Neuronal stem cell (in vitro differentiated cells): ENCODE data around the gene TSHZ2.
A peak's percentile ranks its signal among the peaks of the same experiment; 100 is the strongest.

Source experiments
- DNase-seq: peaks from one replicate; pipeline ENCODE4 v3.0.0-alpha.2; 2013; ENCODE audit warnings: low spot score
- H2AFZ ChIP-seq: one replicate; pipeline ENCODE4 v1.6.1; 2013; ENCODE audit warnings: mild to moderate bottlenecking, low read length, inconsistent platforms
- H2AK5ac ChIP-seq: 2 replicates; pipeline ENCODE4 v1.6.1; 2013; ENCODE audit warnings: low read depth, mild to moderate bottlenecking, inconsistent platforms, low read length, moderate library complexity, mixed read lengths
- H2BK120ac ChIP-seq: 2 replicates; pipeline ENCODE4 v1.6.1; 2013; ENCODE audit warnings: low read depth, mild to moderate bottlenecking, inconsistent platforms, low read length, moderate library complexity, mixed read lengths
- H2BK12ac ChIP-seq: one replicate; pipeline ENCODE4 v1.6.1; 2013; ENCODE audit warnings: low read length, inconsistent platforms
- H2BK15ac ChIP-seq: 2 replicates; pipeline ENCODE4 v1.6.1; 2013; ENCODE audit warnings: mild to moderate bottlenecking, low read length, inconsistent platforms, mixed read lengths
- H2BK5ac ChIP-seq: one replicate; pipeline ENCODE4 v1.6.1; 2013; ENCODE audit warnings: inconsistent platforms, mild to moderate bottlenecking, low read length, moderate library complexity
- H3K14ac ChIP-seq: one replicate; pipeline ENCODE4 v1.6.1; 2013; ENCODE audit warnings: low read length, inconsistent platforms
- H3K18ac ChIP-seq: 2 replicates; pipeline ENCODE4 v1.6.1; 2013; ENCODE audit warnings: low read length, inconsistent platforms
- H3K23ac ChIP-seq: 2 replicates; pipeline ENCODE4 v1.6.1; 2013; ENCODE audit warnings: low read depth, mild to moderate bottlenecking, mixed read lengths, low read length, inconsistent platforms; ENCODE audit not compliant: poor library complexity
- H3K27ac ChIP-seq: replicated peaks from 3 replicates; pipeline ENCODE4 v1.5.1; 2013; ENCODE audit warnings: low read length, inconsistent platforms
- H3K27me3 ChIP-seq, 3 experiments: 2 replicates each; pipeline ENCODE4 v1.6.1; 2013; ENCODE audit warnings: low read length in 3 of 3, mild to moderate bottlenecking in 2 of 3, inconsistent platforms in 1 of 3, low read depth in 1 of 3, mixed read lengths in 1 of 3, moderate library complexity in 1 of 3; ENCODE audit not compliant: control insufficient read depth in 3 of 3, insufficient read depth in 3 of 3
- H3K36me3 ChIP-seq, 2 donors: replicated peaks in 1 of 2; 2 replicates each; pipeline ENCODE4 v1.6.1; 2013; ENCODE audit warnings: low read length in 2 of 2; ENCODE audit not compliant: control insufficient read depth in 2 of 2, insufficient read depth in 2 of 2
- H3K4ac ChIP-seq: 2 replicates; pipeline ENCODE4 v1.6.1; 2013; ENCODE audit warnings: inconsistent platforms, mild to moderate bottlenecking, low read length, moderate library complexity
- H3K4me1 ChIP-seq, 2 donors: 1 replicate in 1 of 2; 2 replicates in 1 of 2; pipeline ENCODE4 v1.6.1; 2013; ENCODE audit warnings: low read length in 2 of 2, low read depth in 1 of 2; ENCODE audit not compliant: control insufficient read depth in 2 of 2, insufficient read depth in 1 of 2
- H3K4me2 ChIP-seq: one replicate; pipeline ENCODE4 v1.6.1; 2013; ENCODE audit warnings: mild to moderate bottlenecking, low read length, inconsistent platforms; ENCODE audit not compliant: insufficient read depth, poor library complexity, severe bottlenecking
- H3K4me3 ChIP-seq, 2 donors: 2 replicates each; pipeline ENCODE4 v1.5.1; 2013; ENCODE audit warnings: low read length in 2 of 2, mild to moderate bottlenecking in 2 of 2, inconsistent platforms in 1 of 2, moderate library complexity in 1 of 2
- H3K79me1 ChIP-seq: one replicate; pipeline ENCODE4 v1.6.1; 2013; ENCODE audit warnings: low read depth, mild to moderate bottlenecking, inconsistent platforms, low read length, moderate library complexity
- H3K9ac ChIP-seq: one replicate; pipeline ENCODE4 v1.6.1; 2013; ENCODE audit warnings: mild to moderate bottlenecking, low read depth, low read length, inconsistent platforms; ENCODE audit not compliant: poor library complexity
- H3K9me3 ChIP-seq, 2 donors: replicated peaks in 1 of 2; 2 replicates each; pipeline versions ENCODE3 to v1.6.1; 2013; ENCODE audit warnings: low read length in 2 of 2, mild to moderate bottlenecking in 2 of 2, inconsistent platforms in 1 of 2, low read depth in 1 of 2, mixed read lengths in 1 of 2, moderate library complexity in 1 of 2; ENCODE audit not compliant: control insufficient read depth in 2 of 2, insufficient read depth in 1 of 2
- H4K8ac ChIP-seq: one replicate; pipeline ENCODE4 v1.6.1; 2013; ENCODE audit warnings: low read depth, mild to moderate bottlenecking, inconsistent platforms, low read length, moderate library complexity
- H4K91ac ChIP-seq: one replicate; pipeline ENCODE4 v1.6.1; 2013; ENCODE audit warnings: low read length, low read depth, mild to moderate bottlenecking, inconsistent platforms; ENCODE audit not compliant: poor library complexity
- WGBS, 2 donors: extraction: QIAGEN DNeasy Blood & Tissue Kit; methylation state at CpG; one replicate each; pipeline ENCODE4 v1.1.7; 2013; ENCODE audit warnings: missing lambda C conversion rate in 2 of 2, mixed read lengths in 1 of 2; ENCODE audit not compliant: insufficient read length in 2 of 2, insufficient replicate concordance in 1 of 2; ENCODE audit errors: extremely low coverage in 2 of 2; 5-methylcytosine and 5-hydroxymethylcytosine counted together

Gene TSHZ2

DNA sequence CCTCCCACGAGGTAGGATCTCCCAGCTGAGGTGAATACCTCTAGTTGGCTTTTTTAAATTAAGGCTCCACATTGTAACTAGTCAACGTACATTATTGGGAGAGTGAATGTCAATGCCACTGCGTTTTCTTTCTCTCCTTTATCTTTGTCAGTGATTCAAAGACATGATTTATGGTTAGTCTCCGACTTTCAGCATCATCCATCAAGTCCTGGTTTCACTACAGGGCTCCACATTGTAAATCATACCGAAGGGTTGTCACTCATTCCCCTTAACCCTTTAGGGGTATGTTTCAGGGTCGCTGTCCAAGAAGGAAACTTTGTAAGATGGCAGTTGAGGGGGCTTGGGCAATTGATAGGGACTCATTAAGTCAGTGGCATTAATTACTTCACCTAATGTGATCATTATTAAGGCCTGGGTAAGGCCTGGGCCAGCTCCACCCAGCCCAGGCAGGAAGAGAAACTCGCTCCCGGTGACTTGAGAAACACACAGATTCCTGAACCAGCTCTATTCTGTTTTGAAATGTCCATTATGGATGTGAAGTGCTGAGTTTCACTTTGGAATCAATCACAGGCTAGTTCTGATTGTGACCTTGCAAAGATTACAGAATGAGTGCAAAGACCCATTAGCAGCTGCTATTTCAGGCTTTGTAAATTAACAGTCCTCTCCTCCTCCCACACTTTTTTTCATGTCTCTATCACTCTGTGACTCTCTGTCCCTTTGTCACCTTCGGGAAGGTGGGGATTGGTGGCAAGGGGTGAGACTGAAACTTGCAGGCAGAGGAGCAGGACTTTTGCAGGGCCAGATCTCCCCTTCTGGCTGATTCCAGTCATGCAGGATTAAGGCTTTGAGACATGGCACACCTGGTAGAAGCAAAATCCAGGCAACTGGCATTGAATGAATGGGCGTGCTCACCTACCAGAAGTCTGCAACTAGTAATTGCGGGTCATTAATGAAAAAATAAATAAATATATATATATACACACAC, 222.4 kb downstream of the TSHZ2 start:
- H3K4ac ChIP-seq = no peak overlapping the region
- no peak overlapping the region for H3K4me3 ChIP-seq
- no peak overlapping the region for H4K8ac ChIP-seq
- no peak overlapping the region for H3K9ac ChIP-seq
- H3K79me1 ChIP-seq = no peaks in the 10 kb centered on the region
- peaks cover 0 to 2% of the 10 kb centered on the region in 2 donors for H3K4me1 ChIP-seq
- H3K23ac ChIP-seq = no peak overlapping the region
- no peak overlapping the region for H2AK5ac ChIP-seq
- no CpG with 5 or more reads among the region's 11 CpGs for WGBS, 2 donors
- H2BK120ac ChIP-seq = no peak overlapping the region
- H3K9me3 ChIP-seq = no peaks in the 10 kb centered on the region
- H3K18ac ChIP-seq = no peak overlapping the region
- H4K91ac ChIP-seq = no peak overlapping the region
- H3K4me2 ChIP-seq = no peak overlapping the region
- H3K36me3 ChIP-seq = no peaks in the 10 kb centered on the region
- no peak overlapping the region for H3K14ac ChIP-seq
- no peaks in the 10 kb centered on the region for H3K27me3 ChIP-seq
- H2BK15ac ChIP-seq = no peak overlapping the region
- no peak overlapping the region for H2BK5ac ChIP-seq
- H2BK12ac ChIP-seq = no peak overlapping the region
- H3K27ac ChIP-seq = no peak overlapping the region
- H2AFZ ChIP-seq = no peak overlapping the region
- no peak for DNase-seq

GRCh38 chr20:53195876-53196610, 223.9 kb downstream of the TSHZ2 start:
- no peak for DNase-seq
- no peaks in the 10 kb centered on the region for H3K9me3 ChIP-seq
- H3K4me3 ChIP-seq = no peak overlapping the region
- no peak overlapping the region for H3K4me2 ChIP-seq
- no peak overlapping the region for H4K8ac ChIP-seq
- no peaks in the 10 kb centered on the region for H3K36me3 ChIP-seq
- no peak overlapping the region for H3K14ac ChIP-seq
- no CpG with 5 or more reads among the region's 16 CpGs for WGBS, 2 donors
- H3K18ac ChIP-seq = no peak overlapping the region
- no peak overlapping the region for H2BK120ac ChIP-seq
- no peak overlapping the region for H3K4ac ChIP-seq
- H2BK5ac ChIP-seq = no peak overlapping the region
- H2BK12ac ChIP-seq = no peak overlapping the region
- peak overlapping the region; percentile 38 for H2AFZ ChIP-seq
- no peak overlapping the region for H2BK15ac ChIP-seq
- no peak overlapping the region for H3K9ac ChIP-seq
- no peak overlapping the region for H3K27ac ChIP-seq
- H4K91ac ChIP-seq = no peak overlapping the region
- H3K79me1 ChIP-seq = no peaks in the 10 kb centered on the region
- peaks cover 1 to 2% of the 10 kb centered on the region in 2 donors for H3K4me1 ChIP-seq
- no peak overlapping the region for H2AK5ac ChIP-seq
- no peaks in the 10 kb centered on the region for H3K27me3 ChIP-seq
- no peak overlapping the region for H3K23ac ChIP-seq

- no peak overlapping the region for H2AK5ac ChIP-seq
- WGBS, 2 donors = no CpG with 5 or more reads among the region's 6 CpGs
- no peak overlapping the region for H2BK15ac ChIP-seq
- no peak overlapping the region for H3K4me3 ChIP-seq
- H4K91ac ChIP-seq = no peak overlapping the region
- no peak overlapping the region for H4K8ac ChIP-seq
- H3K23ac ChIP-seq = no peak overlapping the region
- no peaks in the 10 kb centered on the region for H3K79me1 ChIP-seq
- no peak overlapping the region for H3K14ac ChIP-seq
- no peak overlapping the region for H2BK120ac ChIP-seq
- no peaks in the 10 kb centered on the region for H3K36me3 ChIP-seq
- H3K4ac ChIP-seq = no peak overlapping the region
- H3K18ac ChIP-seq = no peak overlapping the region
- H3K27ac ChIP-seq = no peak overlapping the region
- H2BK5ac ChIP-seq = no peak overlapping the region
- H2AFZ ChIP-seq = no peak overlapping the region
- H3K27me3 ChIP-seq = no peaks in the 10 kb centered on the region
- peaks cover 2 to 6% of the 10 kb centered on the region in 2 donors for H3K4me1 ChIP-seq
- H3K4me2 ChIP-seq = no peak overlapping the region
- no peak overlapping the region for H3K9ac ChIP-seq
- DNase-seq = no peak
- no peak overlapping the region for H2BK12ac ChIP-seq
- H3K9me3 ChIP-seq = no peaks in the 10 kb centered on the region
Observed at GRCh38 chr20:53201588-53201987, 229.4 kb downstream of the TSHZ2 start.

- WGBS, 2 donors = no CpG with 5 or more reads among the region's 3 CpGs
- H3K27me3 ChIP-seq = no peaks in the 10 kb centered on the region
- H3K27ac ChIP-seq = no peak overlapping the region
- peaks cover 2 to 6% of the 10 kb centered on the region in 2 donors for H3K4me1 ChIP-seq
- H3K9me3 ChIP-seq = no peaks in the 10 kb centered on the region
- H2BK5ac ChIP-seq = no peak overlapping the region
- no peak overlapping the region for H3K18ac ChIP-seq
- H2BK120ac ChIP-seq = no peak overlapping the region
- H4K91ac ChIP-seq = no peak overlapping the region
- H3K36me3 ChIP-seq = no peaks in the 10 kb centered on the region
- H3K14ac ChIP-seq = no peak overlapping the region
- H2BK12ac ChIP-seq = no peak overlapping the region
- H3K23ac ChIP-seq = no peak overlapping the region
- no peak overlapping the region for H2AFZ ChIP-seq
- DNase-seq = no peak
- H3K4me3 ChIP-seq = no peak overlapping the region
- H4K8ac ChIP-seq = no peak overlapping the region
- H2AK5ac ChIP-seq = no peak overlapping the region
- H2BK15ac ChIP-seq = no peak overlapping the region
- no peak overlapping the region for H3K4me2 ChIP-seq
- no peak overlapping the region for H3K9ac ChIP-seq
- no peak overlapping the region for H3K4ac ChIP-seq
- H3K79me1 ChIP-seq = no peaks in the 10 kb centered on the region
Observed at GRCh38 chr20:53202777-53203176, 230.6 kb downstream of the TSHZ2 start.
